ENCODE data around the gene CNOT3. TPM values are rescaled to one million over a fixed set of nuclear protein-coding genes. Genes with fewer than 3 reads are reported as not detected.

CNOT3 gene
- total and polyA plus RNA-seq, 2 donors (not counting 1 experiment from before 2014, with no cell fraction given) = 28.1 to 82.1 TPM

GRCh38 chr19:54108496-54108895 lies 29.1 kb upstream of the CNOT3 start:
- POLR2A ChIA-PET = no interaction called here
- ATAC-seq (ENCODE audit: low read depth) = no peak
- Histone ChIP-seq H4K20me1 (ENCODE audit: control insufficient read depth, insufficient read depth, low read length, poor library complexity, severe bottlenecking) (peaks cover 9% of the 10 kb centered on the region), H3K9ac (ENCODE audit: low read length) (no peak overlapping the region), H3K36me3 (replicated peaks in 1 of 2; ENCODE audit: control extremely low read depth in 1 of 2, control insufficient read depth in 1 of 2, extremely low read depth in 1 of 2, insufficient read depth in 2 of 2, low read length in 1 of 2) (peaks cover 2 to 37% of the 10 kb centered on the region in 2 experiments), H3K27me3 (replicated peaks in 1 of 4; ENCODE audit: control extremely low read depth in 1 of 4, control insufficient read depth in 3 of 4, insufficient read depth in 4 of 4, low read length in 3 of 4) (no peaks in the 10 kb centered on the region), H3K79me2 (ENCODE audit: control insufficient read depth, insufficient read depth, low read length) (peaks cover 51% of the 10 kb centered on the region), H3K4me3 (ENCODE audit: control extremely low read depth in 1 of 5, extremely low read depth in 1 of 5, insufficient read depth in 1 of 5, low read depth in 2 of 5, low read length in 4 of 5) (no peak overlapping the region), H3K9me3 (ENCODE audit: control extremely low read depth in 1 of 3, control insufficient read depth in 2 of 3, insufficient read depth in 1 of 3, low read length in 2 of 3) (no peaks in the 10 kb centered on the region), H3K4me1 (ENCODE audit: control insufficient read depth in 2 of 2, insufficient read depth in 2 of 2, low read length in 2 of 2) (peaks cover 1 to 2% of the 10 kb centered on the region in 2 donors), H3K27ac (ENCODE audit: low read length in 2 of 2) (no peak overlapping the region), H3K4me2 (replicated peaks; ENCODE audit: low read depth, low read length, poor library complexity, severe bottlenecking) (no peak overlapping the region), H2AFZ (ENCODE audit: insufficient read depth, low read depth, low read length, poor library complexity, severe bottlenecking) (no peak overlapping the region)
- Mint-ChIP-seq H3K4me1 (peaks cover 12% of the 10 kb centered on the region), H3K27me3 (no peaks in the 10 kb centered on the region), H3K27ac (no peak overlapping the region), H3K4me3 (no peak overlapping the region), H3K9me3 (ENCODE audit: insufficient read depth) (no peaks in the 10 kb centered on the region)
- intact Hi-C loops (cut with micrococcal nuclease) = no loop called here
- TF ChIP-seq EZH2 (IDR thresholded peaks at IDR 0.05; ENCODE audit: borderline replicate concordance, insufficient read depth, low read depth, low read length, poor library complexity, severe bottlenecking) (no peak), CTCF (IDR thresholded peaks at IDR 0.05) (no peak)
- DNase-seq = no peak
- 100% methylated on average over 5 of the region's 7 CpGs for WGBS (ENCODE audit: insufficient coverage)
- CTCF ChIA-PET = interaction anchor here (1.7 kb wide), 1 partner anchor 13 kb away, joined by 4 read pairs; no protein-coding TSS in a partner anchor

- H3K27me3 ChIP-seq (replicated peaks in 1 of 4; ENCODE audit: control extremely low read depth in 1 of 4, control insufficient read depth in 3 of 4, insufficient read depth in 4 of 4, low read length in 3 of 4) = no peaks in the 10 kb centered on the region
- no peak overlapping the region for H3K27ac ChIP-seq (ENCODE audit: low read length in 2 of 2)
- no peak for ATAC-seq (ENCODE audit: low read depth)
- Mint-ChIP-seq H3K9me3 (ENCODE audit: insufficient read depth) (no peaks in the 10 kb centered on the region), H3K27ac (no peak overlapping the region), H3K27me3 (no peaks in the 10 kb centered on the region), H3K4me3 (no peak overlapping the region), H3K4me1 (peaks cover 16% of the 10 kb centered on the region)
- no peak overlapping the region for H3K4me2 ChIP-seq (replicated peaks; ENCODE audit: low read depth, low read length, poor library complexity, severe bottlenecking)
- H3K36me3 ChIP-seq (replicated peaks in 1 of 2; ENCODE audit: control extremely low read depth in 1 of 2, control insufficient read depth in 1 of 2, extremely low read depth in 1 of 2, insufficient read depth in 2 of 2, low read length in 1 of 2) = peaks cover 2 to 37% of the 10 kb centered on the region in 2 experiments
- H3K4me3 ChIP-seq (ENCODE audit: control extremely low read depth in 1 of 5, extremely low read depth in 1 of 5, insufficient read depth in 1 of 5, low read depth in 2 of 5, low read length in 4 of 5) = no peak overlapping the region
- ChIA-PET CTCF (no interaction called here), POLR2A (interaction anchor here (0.7 kb wide), 1 partner anchor 12 kb away, joined by 4 read pairs; no protein-coding TSS in a partner anchor)
- no peaks in the 10 kb centered on the region for H3K9me3 ChIP-seq (ENCODE audit: control extremely low read depth in 1 of 3, control insufficient read depth in 2 of 3, insufficient read depth in 1 of 3, low read length in 2 of 3)
- intact Hi-C loops (cut with micrococcal nuclease) = loop anchor here (10.0 kb wide), 1 partner anchor 1005 kb away; the partner anchor contains the start of gene PPP1R12C
- peaks cover 45% of the 10 kb centered on the region for H3K79me2 ChIP-seq (ENCODE audit: control insufficient read depth, insufficient read depth, low read length)
- peaks cover 6 to 9% of the 10 kb centered on the region in 2 donors for H3K4me1 ChIP-seq (ENCODE audit: control insufficient read depth in 2 of 2, insufficient read depth in 2 of 2, low read length in 2 of 2)
- 33% methylated on average over 1 of the region's 6 CpGs for WGBS (ENCODE audit: insufficient coverage)
- no peak overlapping the region for H2AFZ ChIP-seq (ENCODE audit: insufficient read depth, low read depth, low read length, poor library complexity, severe bottlenecking)
- H4K20me1 ChIP-seq (ENCODE audit: control insufficient read depth, insufficient read depth, low read length, poor library complexity, severe bottlenecking) = peaks cover 12% of the 10 kb centered on the region
- TF ChIP-seq CTCF (IDR thresholded peaks at IDR 0.05) (no peak), EZH2 (IDR thresholded peaks at IDR 0.05; ENCODE audit: borderline replicate concordance, insufficient read depth, low read depth, low read length, poor library complexity, severe bottlenecking) (no peak)
- no peak for DNase-seq
- H3K9ac ChIP-seq (ENCODE audit: low read length) = no peak overlapping the region
These were observed 27.9 kb upstream of the CNOT3 start for GRCh38 chr19:54109651-54110050.
